Esophagus muscularis mucosa (tissue), 4 donors: ENCODE data around the gene STMN3. TPM values are rescaled to one million over a fixed set of nuclear protein-coding genes. Genes with fewer than 3 reads are reported as not detected.

Experiments
- DNase-seq: peaks from one replicate; pipeline ENCODE4 v3.0.0-alpha.2; 2017; ENCODE audit errors: extremely low spot score
- H3K27ac ChIP-seq, 4 donors: fragments of 200-600 bp; sonication (generic); replicated peaks in 1 of 4; 1 replicate in 3 of 4; 2 replicates in 1 of 4; pipeline ENCODE4 v1.5.1; 2016 to 2019; ENCODE audit warnings: mild to moderate bottlenecking in 1 of 4
- H3K27me3 ChIP-seq, 4 donors: fragments of 200-600 bp; sonication (generic); one replicate each; pipeline versions ENCODE4 v1.5.1 to v1.6.0; 2016 to 2019
- H3K36me3 ChIP-seq, 4 donors: fragments of 200-600 bp; sonication (generic); one replicate each; pipeline ENCODE4 v1.5.1; 2016 to 2019
- H3K4me1 ChIP-seq, 4 donors: fragments of 200-600 bp; sonication (generic); one replicate each; pipeline ENCODE4 v1.5.1; 2016 to 2019
- H3K4me3 ChIP-seq, 4 donors: fragments of 200-600 bp; sonication (generic); 1 replicate in 2 of 4; 2 replicates in 2 of 4; pipeline ENCODE4 v1.5.1; 2016 to 2019; ENCODE audit warnings: mild to moderate bottlenecking in 4 of 4, moderate library complexity in 1 of 4
- H3K9me3 ChIP-seq, 4 donors: fragments of 200-600 bp; sonication (generic); 1 replicate in 3 of 4; 2 replicates in 1 of 4; pipeline ENCODE4 v1.5.1; 2016 to 2019
- EP300 ChIP-seq: sonication (generic); formaldehyde crosslinking; IDR thresholded peaks from one replicate; pipeline ENCODE4 v1.6.1; 2017; ENCODE audit warnings: antibody characterized with exemption
- POLR2A ChIP-seq: fragments of 450-650 bp; IDR thresholded peaks from one replicate; pipeline ENCODE4 v1.6.1; 2017; ENCODE audit warnings: antibody characterized with exemption, moderate library complexity, mild to moderate bottlenecking, low read depth
- POLR2AphosphoS5 ChIP-seq, 2 donors: sonication (generic); formaldehyde crosslinking; IDR thresholded peaks; one replicate each; pipeline ENCODE4 v1.6.1; 2017; ENCODE audit warnings: antibody characterized with exemption in 2 of 2
- WGBS: methylation state at CpG from one replicate; pipeline ENCODE4 v1.1.5; 2018; 5-methylcytosine and 5-hydroxymethylcytosine counted together
- intact Hi-C: fragments of 100-400 bp; cut with DNase I; formaldehyde crosslinking; loops from one replicate; pipeline ENCODE4 v1.15.1; 2023
- total RNA-seq, 4 donors: library from RNA; depleted of rRNA; stranded (reverse); fragments of >200 nt; gene quantifications; one replicate each; pipeline versions ENCODE4 v1.1.0 to v1.2.1, GENCODE V29; 2016
- TF ChIP-seq, protein P1 (sequence below), 3 experiments: fragments of 200-600 bp in 2 of 3; fragments of 450-650 bp in 1 of 3; sonication (generic) in 2 of 3; IDR thresholded peaks; one replicate each; pipeline ENCODE4 v1.5.1; 2017 to 2019; ENCODE audit warnings: antibody characterized with exemption in 3 of 3, mild to moderate bottlenecking in 2 of 3, moderate library complexity in 1 of 3

STMN3 gene
- total RNA-seq, 4 donors from 2014 or later, result 13.3 to 47.4 (median 28.9) TPM

DNA sequence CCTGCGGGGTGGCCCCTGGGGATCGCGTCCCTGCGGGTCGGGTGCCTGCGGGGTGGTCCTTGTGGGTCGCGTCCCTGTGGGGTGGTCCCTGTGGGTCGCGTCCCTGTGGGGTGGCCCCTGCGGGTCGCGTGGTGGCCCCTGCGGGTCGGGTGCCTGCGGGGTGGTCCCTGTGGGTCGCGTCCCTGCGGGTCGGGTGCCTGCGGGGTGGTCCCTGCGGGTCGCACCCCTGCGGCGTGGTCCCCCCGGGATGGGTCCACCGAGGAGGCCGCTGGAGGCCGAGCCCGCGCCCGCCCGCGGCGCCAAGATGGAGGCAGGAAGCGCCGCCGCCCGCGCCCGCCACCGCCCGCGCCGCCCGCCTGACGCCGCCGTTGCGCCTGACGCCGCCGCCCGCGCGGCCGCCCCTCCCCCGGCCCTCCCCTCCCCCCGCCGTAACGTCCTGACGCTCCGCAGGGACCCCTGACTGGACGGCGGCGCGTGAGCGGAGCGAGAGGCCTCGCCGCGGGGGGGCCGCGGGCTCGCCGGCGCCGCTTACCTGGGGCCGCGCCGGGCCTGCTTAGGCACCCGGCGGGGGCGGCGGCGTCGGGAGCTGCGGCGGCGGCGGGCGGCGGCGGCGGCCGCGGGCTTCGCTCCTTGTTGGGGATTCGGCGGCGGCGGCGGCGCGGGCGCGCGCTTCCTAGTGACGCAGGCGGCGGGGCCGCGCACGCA lies 26.6 kb downstream of the STMN3 start, which contains the start of gene GMEB2:
Gene GMEB2, minus strand, starts transcription at position 678 of the 705 bp plus-strand sequence. CDS start 7,704 bp downstream, outside the sequence.
- Histone ChIP-seq H3K4me1 (peaks cover 23 to 43% (median 39%) of the 10 kb centered on the region in 4 donors), H3K27ac (peak within 1 kb of the TSS; percentile 93 to 98 (median 98)), H3K27me3 (no peaks in the 10 kb centered on the region), H3K36me3 (no peaks in the 10 kb centered on the region), H3K9me3 (no peaks in the 10 kb centered on the region), H3K4me3 (peak within 1 kb of the TSS; percentile 70 to 92 (median 78))
- 0% methylated on average over 16 of the region's 114 CpGs for WGBS
- peak in 1 of 2 donors; percentile 63 for TF ChIP-seq POLR2AphosphoS5 (IDR thresholded peaks at IDR 0.05)
- peak; percentile 37 for TF ChIP-seq POLR2A
- TF ChIP-seq EP300, result no peak
- TF ChIP-seq, protein P1, sequence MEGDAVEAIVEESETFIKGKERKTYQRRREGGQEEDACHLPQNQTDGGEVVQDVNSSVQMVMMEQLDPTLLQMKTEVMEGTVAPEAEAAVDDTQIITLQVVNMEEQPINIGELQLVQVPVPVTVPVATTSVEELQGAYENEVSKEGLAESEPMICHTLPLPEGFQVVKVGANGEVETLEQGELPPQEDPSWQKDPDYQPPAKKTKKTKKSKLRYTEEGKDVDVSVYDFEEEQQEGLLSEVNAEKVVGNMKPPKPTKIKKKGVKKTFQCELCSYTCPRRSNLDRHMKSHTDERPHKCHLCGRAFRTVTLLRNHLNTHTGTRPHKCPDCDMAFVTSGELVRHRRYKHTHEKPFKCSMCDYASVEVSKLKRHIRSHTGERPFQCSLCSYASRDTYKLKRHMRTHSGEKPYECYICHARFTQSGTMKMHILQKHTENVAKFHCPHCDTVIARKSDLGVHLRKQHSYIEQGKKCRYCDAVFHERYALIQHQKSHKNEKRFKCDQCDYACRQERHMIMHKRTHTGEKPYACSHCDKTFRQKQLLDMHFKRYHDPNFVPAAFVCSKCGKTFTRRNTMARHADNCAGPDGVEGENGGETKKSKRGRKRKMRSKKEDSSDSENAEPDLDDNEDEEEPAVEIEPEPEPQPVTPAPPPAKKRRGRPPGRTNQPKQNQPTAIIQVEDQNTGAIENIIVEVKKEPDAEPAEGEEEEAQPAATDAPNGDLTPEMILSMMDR (IDR thresholded peaks at IDR 0.05), result no peak
- intact Hi-C loops, result loop anchor here (5.0 kb wide), 1 partner anchor 54 kb away; the partner anchor contains the start of gene HELZ2
- DNase-seq, result peak; percentile 94

DNA sequence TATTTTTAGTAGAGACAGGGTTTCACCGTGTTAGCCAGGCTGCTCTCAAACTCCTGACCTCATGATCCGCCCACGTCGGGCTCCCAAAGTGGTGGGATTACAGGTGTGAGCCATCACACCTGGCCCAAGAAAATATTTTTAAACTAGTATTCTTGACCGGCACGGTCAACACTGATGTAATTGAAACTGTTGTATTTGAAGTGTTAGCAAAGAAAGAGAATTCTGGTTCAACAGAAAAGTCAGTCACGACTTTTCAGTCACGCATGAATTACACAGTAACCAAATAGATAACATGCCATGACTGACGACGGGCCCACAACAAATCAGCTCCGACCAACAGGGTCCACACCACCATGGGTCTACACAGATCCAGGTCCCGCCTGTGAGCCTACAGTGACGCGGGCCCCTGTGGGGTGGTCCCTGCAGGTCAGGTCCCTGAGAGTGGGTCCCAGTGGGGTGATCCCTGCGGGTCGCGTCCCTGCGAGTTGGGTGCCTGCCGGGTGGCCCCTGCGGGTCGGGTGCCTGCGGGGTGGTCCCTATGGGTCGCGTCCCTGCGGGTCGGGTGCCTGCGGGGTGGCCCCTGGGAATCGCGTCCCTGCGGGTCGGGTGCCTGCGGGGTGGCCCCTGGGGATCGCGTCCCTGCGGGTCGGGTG lies 27.3 kb downstream of the STMN3 start:
- peaks cover 20 to 43% (median 37%) of the 10 kb centered on the region in 4 donors for H3K4me1 ChIP-seq
- no peaks in the 10 kb centered on the region for H3K27me3 ChIP-seq
- no peak for TF ChIP-seq EP300
- TF ChIP-seq POLR2AphosphoS5 (IDR thresholded peaks at IDR 0.05), result no peak
- no peak for TF ChIP-seq POLR2A
- TF ChIP-seq, protein P1 (IDR thresholded peaks at IDR 0.05), result no peak
- peak overlapping the region; percentile 70 to 92 (median 78) for H3K4me3 ChIP-seq
- H3K9me3 ChIP-seq, result no peaks in the 10 kb centered on the region
- no peaks in the 10 kb centered on the region for H3K36me3 ChIP-seq
- WGBS, result 23% methylated on average over 19 of the region's 36 CpGs
- intact Hi-C loops, result loop anchor here (5.0 kb wide), 1 partner anchor 54 kb away; the partner anchor contains the start of gene HELZ2
- DNase-seq, result no peak
- peak overlapping the region; percentile 93 to 98 (median 98) for H3K27ac ChIP-seq

DNA sequence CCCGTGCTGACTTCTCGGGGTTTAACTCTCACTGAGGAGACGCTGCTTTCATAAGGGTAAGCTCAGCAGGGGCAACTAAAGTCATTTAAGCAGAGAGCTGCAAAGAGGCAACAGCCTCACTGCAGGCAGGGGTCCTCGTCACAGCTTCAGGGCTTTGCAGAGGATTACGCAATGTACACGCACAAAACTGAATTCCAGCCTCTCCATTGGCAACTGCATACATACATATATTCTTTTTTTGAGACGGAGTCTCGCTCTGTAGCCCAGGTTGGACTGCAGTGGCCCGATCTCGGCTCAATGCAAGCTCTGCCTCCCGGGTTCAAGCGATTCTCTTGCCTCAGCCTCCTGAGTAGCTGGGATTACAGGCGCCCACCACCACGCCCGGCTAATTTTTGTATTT lies 28.7 kb downstream of the STMN3 start:
- peaks cover 0 to under 1% (median under 1%) of the 10 kb centered on the region in 4 donors for H3K36me3 ChIP-seq
- WGBS, result 88% methylated on average over 15 of the region's 15 CpGs
- intact Hi-C loops, result no loop called here
- H3K27ac ChIP-seq, result peak overlapping the region in 2 of 4 donors; percentile 26 to 98
- H3K4me1 ChIP-seq, result peaks cover 17 to 48% (median 34%) of the 10 kb centered on the region in 4 donors
- no peak for TF ChIP-seq POLR2AphosphoS5 (IDR thresholded peaks at IDR 0.05)
- TF ChIP-seq POLR2A, result no peak
- TF ChIP-seq, protein P1 (IDR thresholded peaks at IDR 0.05), result no peak
- TF ChIP-seq EP300, result no peak
- H3K4me3 ChIP-seq, result no peak overlapping the region
- no peaks in the 10 kb centered on the region for H3K27me3 ChIP-seq
- no peak for DNase-seq
- H3K9me3 ChIP-seq, result no peaks in the 10 kb centered on the region

DNA sequence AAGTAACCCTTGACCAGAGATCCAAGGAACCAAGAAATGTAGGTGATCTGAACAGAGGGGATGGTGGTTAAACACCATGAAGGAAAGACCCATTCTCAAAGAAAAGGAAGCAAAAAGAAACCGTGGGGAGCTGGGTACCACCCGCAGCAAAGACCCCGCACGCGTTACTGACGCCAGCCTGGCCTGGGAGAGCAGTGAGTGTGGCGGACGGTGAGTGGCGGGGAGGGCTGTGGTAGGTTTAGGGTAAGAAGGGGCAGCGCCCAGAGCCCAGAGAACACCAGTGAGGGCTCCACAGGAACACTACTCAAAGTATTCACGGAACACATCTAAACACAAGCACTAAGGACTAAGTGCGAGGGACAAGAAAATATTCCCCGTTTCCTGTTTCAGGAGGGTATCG lies 30.5 kb downstream of the STMN3 start:
- Histone ChIP-seq H3K9me3 (no peaks in the 10 kb centered on the region), H3K4me1 (peaks cover 2 to 32% (median 17%) of the 10 kb centered on the region in 4 donors), H3K27ac (no peak overlapping the region), H3K27me3 (no peaks in the 10 kb centered on the region), H3K36me3 (peaks cover 17 to 18% (median 17%) of the 10 kb centered on the region in 4 donors), H3K4me3 (no peak overlapping the region)
- intact Hi-C loops, result no loop called here
- no peak for DNase-seq
- TF ChIP-seq, protein P1 (IDR thresholded peaks at IDR 0.05), result no peak
- TF ChIP-seq EP300, result no peak
- no peak for TF ChIP-seq POLR2A
- 94% methylated on average over 14 of the region's 14 CpGs for WGBS
